Brain microvascular endothelial cell (primary cell): Measurements from ENCODE around the gene AGBL1.

Experiments
- DNase-seq: peaks from one replicate; pipeline ENCODE4 v3.0.0-alpha.2; 2020
- H3K27ac ChIP-seq: fragments of 250-450 bp; sonication (Bioruptor Pico); 2 replicates; pipeline ENCODE4 v1.5.1; 2020; ENCODE audit warnings: mild to moderate bottlenecking, moderate library complexity
- H3K27me3 ChIP-seq: fragments of 250-450 bp; sonication (Bioruptor Pico); replicated peaks from 2 replicates; pipeline ENCODE4 v1.5.1; 2020; ENCODE audit warnings: mild to moderate bottlenecking
- H3K36me3 ChIP-seq: fragments of 250-450 bp; sonication (Bioruptor Pico); replicated peaks from 2 replicates; pipeline ENCODE4 v1.5.1; 2020; ENCODE audit warnings: mild to moderate bottlenecking
- H3K4me3 ChIP-seq: 2 replicates; pipeline ENCODE4 v1.5.1; 2011; ENCODE audit warnings: low read depth, mild to moderate bottlenecking, control low read depth, low read length, moderate library complexity
- in situ Hi-C: cut with HindIII; loops from 2 replicates; pipeline ENCODE4 v1.10.0; 2017; ENCODE audit warnings: low sequenced_read_pairs, low pct_ligation_motif_present
- TF ChIP-seq, protein P1 (sequence below): IDR thresholded peaks from 2 replicates; pipeline ENCODE4 v1.5.1; 2011; ENCODE audit warnings: low read depth, mild to moderate bottlenecking, moderate library complexity, low read length, control low read depth, inconsistent platforms; ENCODE audit errors: missing control alignments

Gene AGBL1

DNA sequence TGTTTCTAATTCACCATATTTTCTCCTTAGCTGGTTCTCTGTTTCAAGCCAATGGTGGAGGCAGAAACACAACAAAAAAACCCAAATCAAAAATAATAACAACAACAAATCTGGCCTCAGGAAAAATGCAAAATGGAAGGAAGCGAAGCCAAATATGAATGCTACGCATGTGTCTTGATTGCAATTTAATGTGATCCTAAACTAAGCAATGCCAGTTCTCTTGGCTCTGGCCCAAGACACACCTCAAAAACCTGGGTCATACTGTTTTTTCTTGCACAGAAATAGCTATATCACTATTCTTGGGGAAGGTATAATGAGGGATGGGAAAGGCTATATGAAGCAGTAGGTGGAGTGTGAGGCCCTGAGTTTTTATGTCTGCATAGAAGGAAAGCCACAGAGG is 724.7 kb downstream of the AGBL1 start:
- Histone ChIP-seq H3K36me3 (no peaks in the 10 kb centered on the region), H3K4me3 (no peak overlapping the region), H3K27ac (no peak overlapping the region), H3K27me3 (no peaks in the 10 kb centered on the region)
- TF ChIP-seq, protein P1, sequence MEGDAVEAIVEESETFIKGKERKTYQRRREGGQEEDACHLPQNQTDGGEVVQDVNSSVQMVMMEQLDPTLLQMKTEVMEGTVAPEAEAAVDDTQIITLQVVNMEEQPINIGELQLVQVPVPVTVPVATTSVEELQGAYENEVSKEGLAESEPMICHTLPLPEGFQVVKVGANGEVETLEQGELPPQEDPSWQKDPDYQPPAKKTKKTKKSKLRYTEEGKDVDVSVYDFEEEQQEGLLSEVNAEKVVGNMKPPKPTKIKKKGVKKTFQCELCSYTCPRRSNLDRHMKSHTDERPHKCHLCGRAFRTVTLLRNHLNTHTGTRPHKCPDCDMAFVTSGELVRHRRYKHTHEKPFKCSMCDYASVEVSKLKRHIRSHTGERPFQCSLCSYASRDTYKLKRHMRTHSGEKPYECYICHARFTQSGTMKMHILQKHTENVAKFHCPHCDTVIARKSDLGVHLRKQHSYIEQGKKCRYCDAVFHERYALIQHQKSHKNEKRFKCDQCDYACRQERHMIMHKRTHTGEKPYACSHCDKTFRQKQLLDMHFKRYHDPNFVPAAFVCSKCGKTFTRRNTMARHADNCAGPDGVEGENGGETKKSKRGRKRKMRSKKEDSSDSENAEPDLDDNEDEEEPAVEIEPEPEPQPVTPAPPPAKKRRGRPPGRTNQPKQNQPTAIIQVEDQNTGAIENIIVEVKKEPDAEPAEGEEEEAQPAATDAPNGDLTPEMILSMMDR, result no peak
- no peak for DNase-seq
- in situ Hi-C loops, result no loop called here

DNA sequence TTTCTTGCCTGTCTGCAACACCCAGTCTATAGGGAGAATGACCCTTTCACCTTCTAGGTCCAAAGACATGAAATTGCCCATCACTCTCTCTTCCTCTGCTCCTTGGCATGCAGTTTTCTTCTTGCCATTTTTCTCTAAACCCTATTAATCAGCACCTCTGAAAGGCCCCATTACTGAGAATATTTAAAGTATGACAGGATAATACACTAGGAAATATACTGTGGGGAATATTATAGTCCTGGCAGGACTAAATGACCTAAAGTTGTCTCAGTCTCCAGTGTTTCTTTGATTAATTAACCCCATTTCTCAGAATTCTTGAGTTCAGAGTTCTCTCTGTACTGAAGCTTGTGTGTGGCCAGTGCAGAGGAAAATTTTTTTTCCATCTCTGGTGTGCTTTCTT is 730.7 kb downstream of the AGBL1 start:
- in situ Hi-C loops, result no loop called here
- TF ChIP-seq, protein P1, result no peak
- DNase-seq, result no peak
- no peak overlapping the region for H3K27ac ChIP-seq
- no peaks in the 10 kb centered on the region for H3K36me3 ChIP-seq
- H3K27me3 ChIP-seq, result no peaks in the 10 kb centered on the region
- H3K4me3 ChIP-seq, result no peak overlapping the region

DNA sequence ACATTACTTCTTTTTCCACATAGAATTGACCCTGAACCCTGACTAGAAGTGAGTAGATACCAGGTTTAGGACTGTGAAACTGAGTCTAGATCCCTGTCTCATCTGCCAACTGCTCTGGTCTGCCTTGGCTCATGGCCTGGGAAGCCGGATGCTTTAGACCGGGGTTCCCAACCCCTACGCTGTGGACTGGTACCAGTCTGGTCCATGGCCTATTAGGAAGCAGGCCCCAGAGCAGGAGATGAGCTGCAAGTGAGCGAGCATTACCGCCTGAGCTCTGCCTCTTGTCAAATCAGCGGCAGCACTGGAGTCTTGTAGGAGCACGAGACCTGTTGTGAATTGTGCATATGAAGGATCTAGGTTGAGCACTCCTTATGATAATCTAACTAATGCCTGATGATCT is 734.2 kb downstream of the AGBL1 start:
- no peaks in the 10 kb centered on the region for H3K27me3 ChIP-seq
- in situ Hi-C loops, result no loop called here
- H3K36me3 ChIP-seq, result no peaks in the 10 kb centered on the region
- TF ChIP-seq, protein P1, result no peak
- no peak overlapping the region for H3K27ac ChIP-seq
- no peak overlapping the region for H3K4me3 ChIP-seq
- no peak for DNase-seq

DNA sequence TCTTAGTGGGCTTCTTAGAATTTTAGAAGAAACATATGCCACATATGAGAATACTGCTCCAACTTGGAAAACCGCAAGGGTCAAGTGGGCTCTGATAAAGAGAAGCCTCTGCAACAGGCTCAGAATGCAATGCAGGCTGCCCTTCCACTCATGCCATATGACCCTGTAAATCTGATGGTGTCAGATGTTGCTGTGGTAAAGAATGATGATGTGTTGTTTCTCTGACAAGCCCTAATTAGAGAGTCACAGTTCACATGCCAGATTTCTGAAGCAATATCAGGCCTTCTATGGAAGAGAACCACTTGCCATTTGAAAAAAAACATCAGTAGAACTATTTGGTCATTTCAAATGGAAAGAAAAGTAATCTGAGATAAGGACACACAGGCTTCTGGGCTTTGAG is 749.6 kb downstream of the AGBL1 start:
- no peak for DNase-seq
- Histone ChIP-seq H3K27ac (no peak overlapping the region), H3K36me3 (no peaks in the 10 kb centered on the region), H3K27me3 (no peaks in the 10 kb centered on the region), H3K4me3 (no peak overlapping the region)
- TF ChIP-seq, protein P1, result no peak
- in situ Hi-C loops, result no loop called here

DNA sequence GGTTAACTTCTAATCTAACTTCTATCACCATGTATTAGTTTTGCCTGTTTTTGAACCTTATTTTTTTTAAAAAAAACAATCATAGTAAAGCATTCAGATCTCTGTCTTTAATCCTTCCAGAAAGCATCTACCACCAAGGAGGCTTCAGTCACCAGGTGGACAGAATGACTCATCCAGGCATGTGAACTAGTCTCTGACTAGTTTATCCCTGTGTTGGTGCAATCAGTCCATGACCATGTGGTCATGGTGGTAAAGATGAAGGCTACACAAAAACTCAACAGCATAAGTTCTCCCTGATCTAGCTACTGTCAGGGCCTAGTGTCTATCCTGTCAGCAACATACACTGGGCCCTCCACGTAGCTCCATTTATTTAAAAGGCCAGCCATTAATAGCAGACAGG is 750.6 kb downstream of the AGBL1 start:
- TF ChIP-seq, protein P1, result no peak
- Histone ChIP-seq H3K4me3 (no peak overlapping the region), H3K27ac (no peak overlapping the region), H3K27me3 (no peaks in the 10 kb centered on the region), H3K36me3 (no peaks in the 10 kb centered on the region)
- DNase-seq, result no peak
- in situ Hi-C loops, result no loop called here

DNA sequence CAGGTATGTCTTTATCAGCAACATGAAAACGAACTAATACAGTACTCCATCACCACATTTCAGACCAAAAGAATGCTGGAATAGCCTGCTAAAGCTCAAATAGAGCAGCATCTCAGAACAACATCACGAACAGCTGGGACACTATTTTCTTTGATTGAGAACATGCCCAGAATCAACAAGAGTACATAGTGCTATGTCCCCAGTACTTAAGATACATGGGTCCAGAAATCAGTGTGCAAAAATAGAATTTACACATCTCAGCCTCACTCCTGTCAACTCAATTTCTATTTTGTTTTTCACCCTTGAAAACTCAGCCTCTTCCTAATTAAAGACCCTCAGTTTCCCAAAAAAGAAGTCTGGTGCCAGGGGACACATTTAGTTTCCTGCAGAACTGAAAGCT is 753.9 kb downstream of the AGBL1 start:
- H3K27ac ChIP-seq, result no peak overlapping the region
- H3K4me3 ChIP-seq, result no peak overlapping the region
- no peaks in the 10 kb centered on the region for H3K27me3 ChIP-seq
- in situ Hi-C loops, result no loop called here
- DNase-seq, result no peak
- H3K36me3 ChIP-seq, result no peaks in the 10 kb centered on the region
- TF ChIP-seq, protein P1, result no peak
